K562 (cell line): Measurements from ENCODE around the gene GATA6. TPM values are rescaled to one million over a fixed set of nuclear protein-coding genes. Genes with fewer than 3 reads are reported as not detected.

Experiments used
- ATAC-seq: fragments of 200-7000 bp; cut with Tn5 transposase; 3 replicates; pipeline ENCODE4 v1.9.1; 2020; ENCODE audit warnings: moderate library complexity
- BruUV-seq: library from RNA; stranded (reverse); fragments of 400-500 nt; replicated peaks from 2 replicates; lab custom pipeline; 2021; lab: Mats Ljungman, UMichigan
- CTCF ChIA-PET: fragments of 300-600 bp; formaldehyde crosslinking; extraction: SDS; loops from one replicate; lab custom pipeline; 2021; ENCODE audit warnings: low intra/inter-chr PET ratio; lab: Yijun Ruan, JAX
- POLR2A ChIA-PET: fragments of 300-600, 350-650 bp; sonication (Branson Sonifier 250); formaldehyde crosslinking; extraction: SDS; loops from one replicate; lab custom pipeline; 2021; ENCODE audit warnings: antibody characterized with exemption, inconsistent platforms; lab: Yijun Ruan, JAX
- DNase-seq, 4 experiments: peaks; one replicate each; pipeline versions ENCODE4 v3.0.0 to v3.0.0-alpha.2; 2011 to 2018; ENCODE audit warnings: low spot score in 3 of 4, mixed read lengths in 3 of 4; ENCODE audit errors: extremely low read depth in 1 of 4
- FAIRE-seq: peaks from 2 replicates; lab custom pipeline; 2011; peaks lifted over from hg19 to GRCh38; lab: Jason Lieb, UNC
- H2AFZ ChIP-seq: 2 replicates; pipeline ENCODE4 v1.6.0; 2011; ENCODE audit warnings: low read depth, low read length, control low read depth, inconsistent platforms
- H3K27ac ChIP-seq: fragments of 200-600 bp; 3 replicates; pipeline ENCODE4 v1.8.0; 2011; ENCODE audit warnings: low read depth, mild to moderate bottlenecking, control low read depth, inconsistent platforms, low read length, moderate library complexity, mixed read lengths; ENCODE audit errors: extremely low read depth
- H3K27me3 ChIP-seq, 2 experiments: fragments of 300-600 bp in 1 of 2; 2 replicates in 1 of 2; 3 replicates in 1 of 2; pipeline versions ENCODE4 v1.6.0 to v1.8.0; 2011; ENCODE audit warnings: inconsistent platforms in 2 of 2, low read length in 2 of 2, mild to moderate bottlenecking in 1 of 2, mixed read lengths in 1 of 2, moderate library complexity in 1 of 2; ENCODE audit not compliant: control insufficient read depth in 2 of 2, insufficient read depth in 2 of 2
- H3K36me3 ChIP-seq: fragments of 300-600 bp; 3 replicates; pipeline ENCODE4 v1.8.0; 2011; ENCODE audit warnings: mild to moderate bottlenecking, low read length, inconsistent platforms; ENCODE audit not compliant: control insufficient read depth, insufficient read depth
- H3K4me1 ChIP-seq, 2 experiments: fragments of 200-600 bp in 1 of 2; replicated peaks in 1 of 2; 2 replicates in 1 of 2; 3 replicates in 1 of 2; pipeline versions ENCODE4 v1.5.1 to v1.8.0; 2011; ENCODE audit warnings: inconsistent platforms in 2 of 2, low read length in 2 of 2, mild to moderate bottlenecking in 1 of 2, mixed read lengths in 1 of 2, moderate library complexity in 1 of 2; ENCODE audit not compliant: control insufficient read depth in 2 of 2, insufficient read depth in 2 of 2
- H3K4me2 ChIP-seq: 2 replicates; pipeline ENCODE4 v1.6.1; 2011; ENCODE audit warnings: low read length, control low read depth, inconsistent platforms, mixed read lengths; ENCODE audit not compliant: insufficient read depth
- H3K4me3 ChIP-seq: fragments of 200-600 bp; sonication (generic), shearing (Covaris generic); 2 replicates; pipeline ENCODE4 v1.5.1; 2016; ENCODE audit warnings: control low read depth, inconsistent platforms
- H3K79me2 ChIP-seq: fragments of 200-600 bp; 3 replicates; pipeline ENCODE4 v1.8.0; 2011; ENCODE audit warnings: low read length, inconsistent platforms; ENCODE audit not compliant: control insufficient read depth, insufficient read depth
- H3K9ac ChIP-seq, 2 experiments: 2 replicates each; pipeline versions ENCODE4 v1.6.0 to v1.6.1; 2011; ENCODE audit warnings: low read depth in 2 of 2, low read length in 2 of 2, control low read depth in 1 of 2, inconsistent platforms in 1 of 2, mild to moderate bottlenecking in 1 of 2, mixed read lengths in 1 of 2; ENCODE audit not compliant: insufficient read depth in 1 of 2
- H3K9me1 ChIP-seq: one replicate; pipeline ENCODE4 v1.6.0; 2011; ENCODE audit warnings: inconsistent platforms, mild to moderate bottlenecking, low read length, moderate library complexity; ENCODE audit not compliant: control insufficient read depth, insufficient read depth
- H3K9me3 ChIP-seq: replicated peaks from 2 replicates; pipeline ENCODE4 v1.5.1; 2011; ENCODE audit warnings: low read depth, low read length, inconsistent platforms; ENCODE audit not compliant: control insufficient read depth, insufficient read depth
- H4K20me1 ChIP-seq: replicated peaks from 2 replicates; pipeline ENCODE4 v1.6.1; 2011; ENCODE audit warnings: low read length, inconsistent platforms, mixed read lengths; ENCODE audit not compliant: control insufficient read depth, insufficient read depth
- ETS1 ChIP-seq: conservative IDR thresholded peaks from 2 replicates; pipeline ENCODE4 v1.6.1; 2011; ENCODE audit warnings: low read depth, mild to moderate bottlenecking, low read length; ENCODE audit not compliant: control insufficient read depth
- MTF1 ChIP-seq: fragments of 250-450 bp; sonication (Bioruptor Pico); IDR thresholded peaks from 2 replicates; pipeline ENCODE4 v1.9.0; 2021; ENCODE audit warnings: moderate library complexity, mild to moderate bottlenecking, inconsistent platforms, borderline replicate concordance
- NFE2L1 ChIP-seq: fragments of 450-650 bp; IDR thresholded peaks from 2 replicates; pipeline ENCODE4 v1.6.1; 2016; ENCODE audit warnings: missing genetic modification characterization, low read depth, mild to moderate bottlenecking, missing compliant biosample characterization, moderate library complexity, borderline replicate concordance
- WGBS: fragments of 100-300 bp; shearing (Covaris generic); methylation state at CpG from one replicate; pipeline ENCODE4 v1.1.6; 2016; ENCODE audit warnings: low coverage, mixed read lengths; ENCODE audit not compliant: insufficient coverage; ENCODE audit errors: missing lambda C conversion rate; 5-methylcytosine and 5-hydroxymethylcytosine counted together
- in situ Hi-C: fragments of 300-500 bp; cut with MboI; formaldehyde crosslinking; loops from 4 replicates; pipeline ENCODE4 v1.15.0; 2018; ENCODE audit warnings: inconsistent platforms, mixed read lengths
- intact Hi-C: fragments of 100-400 bp; cut with micrococcal nuclease; formaldehyde crosslinking; loops from 2 replicates; pipeline ENCODE4 v1.14.2; 2022
- polyA plus RNA-seq, 8 experiments: library from polyadenylated mRNA; depleted of rRNA in 4 of 8; stranded (reverse) in 5 of 8; unstranded in 3 of 8; fragments of >200 nt; fragmentation: Nextera tagmentation in 2 of 8; fragmentation: Illumina TruSeq in 1 of 8; extraction: Ambion mirVana in 2 of 8; extraction: Trizol in 1 of 8; gene quantifications; 2 replicates each; pipeline versions ENCODE4 v1.2.1 to v1.2.3, GENCODE V29; 2011 to 2014; ENCODE audit warnings: inconsistent platforms in 1 of 8, missing spikeins in 1 of 8
- total RNA-seq, 7 experiments: library from RNA; depleted of rRNA in 6 of 7; stranded (reverse); fragments of >200 nt in 6 of 7; fragmentation: Illumina TruSeq in 2 of 7; extraction: Trizol in 2 of 7; gene quantifications; 2 replicates each; pipeline versions ENCODE4 v1.2.1 to v1.2.3, GENCODE V29; 2011 to 2021; ENCODE audit warnings: low replicate concordance in 1 of 7
- TF ChIP-seq, protein P1 (sequence below): sonication (generic); formaldehyde crosslinking; IDR thresholded peaks from 2 replicates; pipeline ENCODE4 v1.8.1; 2023; ENCODE audit warnings: missing genetic modification reagents, mild to moderate bottlenecking, borderline replicate concordance
- TF ChIP-seq, protein P2 (sequence below), 2 experiments: fragments of 150-350 bp in 1 of 2; IDR thresholded peaks; 2 replicates each; pipeline ENCODE4 v1.6.1; 2012 to 2016; ENCODE audit warnings: low read depth in 2 of 2, low read length in 2 of 2, mild to moderate bottlenecking in 1 of 2, moderate library complexity in 1 of 2

GATA6 gene
- total and polyA plus RNA-seq, 9 of the 15 experiments (the other 6 are each of a cell fraction or from before 2014, with no cell fraction given), result 0.01 to 0.24 (median 0.16) TPM; not detected in 5

DNA sequence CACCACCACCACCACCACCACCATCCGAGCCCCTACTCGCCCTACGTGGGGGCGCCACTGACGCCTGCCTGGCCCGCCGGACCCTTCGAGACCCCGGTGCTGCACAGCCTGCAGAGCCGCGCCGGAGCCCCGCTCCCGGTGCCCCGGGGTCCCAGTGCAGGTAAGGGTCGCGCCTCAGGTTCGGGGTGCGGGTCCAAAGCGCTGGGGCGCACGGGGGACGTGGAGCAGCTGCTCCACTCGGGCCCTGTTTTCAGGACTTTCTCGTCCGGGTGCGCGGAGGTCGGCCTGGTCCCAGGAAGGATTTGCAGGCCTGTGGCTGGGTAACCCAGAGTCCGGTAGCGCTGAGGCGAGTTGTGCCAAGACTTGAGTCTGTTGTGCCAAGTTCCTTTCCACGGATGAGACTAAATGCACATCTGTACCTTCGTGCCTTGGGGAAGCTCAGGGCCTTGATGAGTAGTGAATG lies 2.8 kb downstream of the GATA6 start:
- no peaks in the 10 kb centered on the region for H3K79me2 ChIP-seq
- H3K4me3 ChIP-seq, result no peak overlapping the region
- H3K27me3 ChIP-seq, result peaks cover 31 to 58% of the 10 kb centered on the region in 2 experiments
- ChIA-PET POLR2A (interaction anchor here (0.6 kb wide), 1 partner anchor 41 kb away, joined by 3 read pairs; no protein-coding TSS in a partner anchor), CTCF (no interaction called here)
- H3K36me3 ChIP-seq, result no peaks in the 10 kb centered on the region
- no peak overlapping the region for H3K9ac ChIP-seq
- DNase-seq (no peak), ATAC-seq (no peak), FAIRE-seq (no peak)
- H3K4me1 ChIP-seq, result peaks cover 11 to 30% of the 10 kb centered on the region in 2 experiments
- in situ Hi-C loops (no loop called here), intact Hi-C loops (no loop called here)
- no peak overlapping the region for H2AFZ ChIP-seq
- 71% methylated on average over 13 of the region's 34 CpGs for whole genome bisulfite sequencing
- no peak overlapping the region for H3K4me2 ChIP-seq
- no peaks in the 10 kb centered on the region; the same call in 1 of the 2 replicates for H3K9me3 ChIP-seq
- no peaks in the 10 kb centered on the region for H3K9me1 ChIP-seq
- BruUV-seq, result no TSS peak
- peaks cover 5% of the 10 kb centered on the region for H4K20me1 ChIP-seq
- no peak for TF ChIP-seq NFE2L1
- TF ChIP-seq MTF1 (CRISPR knock-in tag), result no peak
- TF ChIP-seq, protein P1, sequence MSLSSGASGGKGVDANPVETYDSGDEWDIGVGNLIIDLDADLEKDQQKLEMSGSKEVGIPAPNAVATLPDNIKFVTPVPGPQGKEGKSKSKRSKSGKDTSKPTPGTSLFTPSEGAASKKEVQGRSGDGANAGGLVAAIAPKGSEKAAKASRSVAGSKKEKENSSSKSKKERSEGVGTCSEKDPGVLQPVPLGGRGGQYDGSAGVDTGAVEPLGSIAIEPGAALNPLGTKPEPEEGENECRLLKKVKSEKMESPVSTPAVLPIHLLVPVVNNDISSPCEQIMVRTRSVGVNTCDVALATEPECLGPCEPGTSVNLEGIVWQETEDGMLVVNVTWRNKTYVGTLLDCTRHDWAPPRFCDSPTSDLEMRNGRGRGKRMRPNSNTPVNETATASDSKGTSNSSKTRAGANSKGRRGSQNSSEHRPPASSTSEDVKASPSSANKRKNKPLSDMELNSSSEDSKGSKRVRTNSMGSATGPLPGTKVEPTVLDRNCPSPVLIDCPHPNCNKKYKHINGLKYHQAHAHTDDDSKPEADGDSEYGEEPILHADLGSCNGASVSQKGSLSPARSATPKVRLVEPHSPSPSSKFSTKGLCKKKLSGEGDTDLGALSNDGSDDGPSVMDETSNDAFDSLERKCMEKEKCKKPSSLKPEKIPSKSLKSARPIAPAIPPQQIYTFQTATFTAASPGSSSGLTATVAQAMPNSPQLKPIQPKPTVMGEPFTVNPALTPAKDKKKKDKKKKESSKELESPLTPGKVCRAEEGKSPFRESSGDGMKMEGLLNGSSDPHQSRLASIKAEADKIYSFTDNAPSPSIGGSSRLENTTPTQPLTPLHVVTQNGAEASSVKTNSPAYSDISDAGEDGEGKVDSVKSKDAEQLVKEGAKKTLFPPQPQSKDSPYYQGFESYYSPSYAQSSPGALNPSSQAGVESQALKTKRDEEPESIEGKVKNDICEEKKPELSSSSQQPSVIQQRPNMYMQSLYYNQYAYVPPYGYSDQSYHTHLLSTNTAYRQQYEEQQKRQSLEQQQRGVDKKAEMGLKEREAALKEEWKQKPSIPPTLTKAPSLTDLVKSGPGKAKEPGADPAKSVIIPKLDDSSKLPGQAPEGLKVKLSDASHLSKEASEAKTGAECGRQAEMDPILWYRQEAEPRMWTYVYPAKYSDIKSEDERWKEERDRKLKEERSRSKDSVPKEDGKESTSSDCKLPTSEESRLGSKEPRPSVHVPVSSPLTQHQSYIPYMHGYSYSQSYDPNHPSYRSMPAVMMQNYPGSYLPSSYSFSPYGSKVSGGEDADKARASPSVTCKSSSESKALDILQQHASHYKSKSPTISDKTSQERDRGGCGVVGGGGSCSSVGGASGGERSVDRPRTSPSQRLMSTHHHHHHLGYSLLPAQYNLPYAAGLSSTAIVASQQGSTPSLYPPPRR (CRISPR knock-in tag), result no peak
- TF ChIP-seq, protein P2, sequence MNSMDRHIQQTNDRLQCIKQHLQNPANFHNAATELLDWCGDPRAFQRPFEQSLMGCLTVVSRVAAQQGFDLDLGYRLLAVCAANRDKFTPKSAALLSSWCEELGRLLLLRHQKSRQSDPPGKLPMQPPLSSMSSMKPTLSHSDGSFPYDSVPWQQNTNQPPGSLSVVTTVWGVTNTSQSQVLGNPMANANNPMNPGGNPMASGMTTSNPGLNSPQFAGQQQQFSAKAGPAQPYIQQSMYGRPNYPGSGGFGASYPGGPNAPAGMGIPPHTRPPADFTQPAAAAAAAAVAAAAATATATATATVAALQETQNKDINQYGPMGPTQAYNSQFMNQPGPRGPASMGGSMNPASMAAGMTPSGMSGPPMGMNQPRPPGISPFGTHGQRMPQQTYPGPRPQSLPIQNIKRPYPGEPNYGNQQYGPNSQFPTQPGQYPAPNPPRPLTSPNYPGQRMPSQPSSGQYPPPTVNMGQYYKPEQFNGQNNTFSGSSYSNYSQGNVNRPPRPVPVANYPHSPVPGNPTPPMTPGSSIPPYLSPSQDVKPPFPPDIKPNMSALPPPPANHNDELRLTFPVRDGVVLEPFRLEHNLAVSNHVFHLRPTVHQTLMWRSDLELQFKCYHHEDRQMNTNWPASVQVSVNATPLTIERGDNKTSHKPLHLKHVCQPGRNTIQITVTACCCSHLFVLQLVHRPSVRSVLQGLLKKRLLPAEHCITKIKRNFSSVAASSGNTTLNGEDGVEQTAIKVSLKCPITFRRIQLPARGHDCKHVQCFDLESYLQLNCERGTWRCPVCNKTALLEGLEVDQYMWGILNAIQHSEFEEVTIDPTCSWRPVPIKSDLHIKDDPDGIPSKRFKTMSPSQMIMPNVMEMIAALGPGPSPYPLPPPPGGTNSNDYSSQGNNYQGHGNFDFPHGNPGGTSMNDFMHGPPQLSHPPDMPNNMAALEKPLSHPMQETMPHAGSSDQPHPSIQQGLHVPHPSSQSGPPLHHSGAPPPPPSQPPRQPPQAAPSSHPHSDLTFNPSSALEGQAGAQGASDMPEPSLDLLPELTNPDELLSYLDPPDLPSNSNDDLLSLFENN (IDR thresholded peaks at IDR 0.05; ENCODE audit: low read depth in 2 of 2, low read length in 2 of 2), result no peak
- TF ChIP-seq ETS1, result no peak
- no peak overlapping the region for H3K27ac ChIP-seq
